Panc1 (cell line): ENCODE results near the gene GPR12.

Experiments
- POLR2AphosphoS5 ChIP-seq: IDR thresholded peaks from 2 replicates; pipeline ENCODE4 v1.6.1; 2012; ENCODE audit warnings: mild to moderate bottlenecking, low read depth, low read length, moderate library complexity
- REST ChIP-seq, 2 experiments: IDR thresholded peaks; 2 replicates each; pipeline ENCODE4 v1.6.1; 2011 to 2012; ENCODE audit warnings: low read depth in 2 of 2, control low read depth in 1 of 2, low read length in 1 of 2, mild to moderate bottlenecking in 1 of 2, moderate library complexity in 1 of 2; ENCODE audit not compliant: insufficient read depth in 1 of 2
- SIN3A ChIP-seq: IDR thresholded peaks from 2 replicates; pipeline ENCODE4 v1.6.1; 2012; ENCODE audit warnings: low read depth, mild to moderate bottlenecking, low read length, moderate library complexity, borderline replicate concordance; ENCODE audit not compliant: insufficient read depth
- TF ChIP-seq, protein P1 (sequence below): fragments of 450-650 bp; IDR thresholded peaks from 2 replicates; pipeline ENCODE4 v1.5.1; 2017; ENCODE audit warnings: mild to moderate bottlenecking

GRCh38 chr13:26779321-26779720, 18.7 kb upstream of the GPR12 start:
- no peak for TF ChIP-seq SIN3A
- TF ChIP-seq, protein P1, sequence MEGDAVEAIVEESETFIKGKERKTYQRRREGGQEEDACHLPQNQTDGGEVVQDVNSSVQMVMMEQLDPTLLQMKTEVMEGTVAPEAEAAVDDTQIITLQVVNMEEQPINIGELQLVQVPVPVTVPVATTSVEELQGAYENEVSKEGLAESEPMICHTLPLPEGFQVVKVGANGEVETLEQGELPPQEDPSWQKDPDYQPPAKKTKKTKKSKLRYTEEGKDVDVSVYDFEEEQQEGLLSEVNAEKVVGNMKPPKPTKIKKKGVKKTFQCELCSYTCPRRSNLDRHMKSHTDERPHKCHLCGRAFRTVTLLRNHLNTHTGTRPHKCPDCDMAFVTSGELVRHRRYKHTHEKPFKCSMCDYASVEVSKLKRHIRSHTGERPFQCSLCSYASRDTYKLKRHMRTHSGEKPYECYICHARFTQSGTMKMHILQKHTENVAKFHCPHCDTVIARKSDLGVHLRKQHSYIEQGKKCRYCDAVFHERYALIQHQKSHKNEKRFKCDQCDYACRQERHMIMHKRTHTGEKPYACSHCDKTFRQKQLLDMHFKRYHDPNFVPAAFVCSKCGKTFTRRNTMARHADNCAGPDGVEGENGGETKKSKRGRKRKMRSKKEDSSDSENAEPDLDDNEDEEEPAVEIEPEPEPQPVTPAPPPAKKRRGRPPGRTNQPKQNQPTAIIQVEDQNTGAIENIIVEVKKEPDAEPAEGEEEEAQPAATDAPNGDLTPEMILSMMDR: no peak
- TF ChIP-seq REST (IDR thresholded peaks at IDR 0.05; ENCODE audit: insufficient read depth in 1 of 2, low read depth in 2 of 2, low read length in 1 of 2): no peak
- no peak for TF ChIP-seq POLR2AphosphoS5
